SK-N-MC (cell line): ENCODE data around the gene HRH1.
A peak's percentile ranks its signal among the peaks of the same experiment; 100 is the strongest.

Source experiments
- DNase-seq: peaks from one replicate; pipeline ENCODE4 v3.0.0-alpha.2; 2011; ENCODE audit warnings: low read depth, low spot score
- H3K27ac ChIP-seq: fragments of 200-600 bp; sonication (generic); 2 replicates; pipeline ENCODE4 v1.5.1; 2016; ENCODE audit warnings: mixed run types
- H3K36me3 ChIP-seq: fragments of 200-600 bp; sonication (generic); 2 replicates; pipeline ENCODE4 v1.6.1; 2017; ENCODE audit warnings: antibody characterized with exemption, low read length, mixed read lengths; ENCODE audit not compliant: insufficient read depth
- H3K4me3 ChIP-seq: fragments of 200-600 bp; sonication (generic); 2 replicates; pipeline ENCODE4 v1.5.1; 2016
- H3K9ac ChIP-seq: fragments of 200-600 bp; sonication (generic); 2 replicates; pipeline ENCODE4 v1.8.0; 2017; ENCODE audit warnings: mixed run types, mixed read lengths; ENCODE audit not compliant: insufficient read length
- H3K9me3 ChIP-seq: fragments of 200-600 bp; sonication (generic); 2 replicates; pipeline ENCODE4 v1.6.1; 2017; ENCODE audit warnings: low read depth, mild to moderate bottlenecking, antibody characterized with exemption, low read length, moderate library complexity, mixed read lengths
- EZH2 ChIP-seq: fragments of 200-600 bp; sonication (generic); IDR thresholded peaks from one replicate; pipeline ENCODE4 v1.6.1; 2017; ENCODE audit warnings: antibody characterized with exemption
- FOXP2 ChIP-seq: optimal IDR thresholded peaks from 2 replicates; pipeline ENCODE3; 2011; ENCODE audit warnings: mild to moderate bottlenecking, moderate library complexity; ENCODE audit not compliant: insufficient read depth; ENCODE audit errors: extremely low read length, control extremely low read depth
- POLR2AphosphoS5 ChIP-seq: IDR thresholded peaks from 2 replicates; pipeline ENCODE4 v1.6.1; 2012; ENCODE audit warnings: mild to moderate bottlenecking, low read depth, low read length, borderline replicate concordance

HRH1 gene

GRCh38 chr3:11284011-11284410, 129.7 kb downstream of the HRH1 start:
- TF ChIP-seq POLR2AphosphoS5 (no peak), EZH2 (no peak), FOXP2 (no peak)
- Histone ChIP-seq H3K27ac (peak overlapping the region; percentile 95; the same call in 1 of the 2 replicates), H3K4me3 (no peak overlapping the region), H3K36me3 (no peaks in the 10 kb centered on the region), H3K9ac (no peak overlapping the region), H3K9me3 (no peaks in the 10 kb centered on the region)
- DNase-seq = no peak

GRCh38 chr3:11285471-11285870, 131.2 kb downstream of the HRH1 start:
- Histone ChIP-seq H3K27ac (no peak overlapping the region), H3K36me3 (no peaks in the 10 kb centered on the region)

GRCh38 chr3:11287404-11287803, 133.1 kb downstream of the HRH1 start:
- Histone ChIP-seq H3K9ac (no peak overlapping the region), H3K9me3 (no peaks in the 10 kb centered on the region), H3K27ac (no peak overlapping the region), H3K36me3 (no peaks in the 10 kb centered on the region), H3K4me3 (no peak overlapping the region)
- DNase-seq = no peak
- TF ChIP-seq EZH2 (no peak), POLR2AphosphoS5 (no peak), FOXP2 (no peak)

More at GRCh38 chr3:11285471-11285870, 131.2 kb downstream of the HRH1 start:
- no peak overlapping the region for H3K4me3 ChIP-seq
- DNase-seq = no peak
- no peak overlapping the region for H3K9ac ChIP-seq
- H3K9me3 ChIP-seq = no peaks in the 10 kb centered on the region
- TF ChIP-seq FOXP2 = no peak
- no peak for TF ChIP-seq EZH2
- TF ChIP-seq POLR2AphosphoS5 = no peak

GRCh38 chr3:11288021-11288491, 133.8 kb downstream of the HRH1 start:
- peak overlapping the region; percentile 74; the same call in 1 of the 2 replicates for H3K27ac ChIP-seq
- no peak for TF ChIP-seq FOXP2
- no peak for TF ChIP-seq POLR2AphosphoS5
- TF ChIP-seq EZH2 = no peak
- no peaks in the 10 kb centered on the region for H3K36me3 ChIP-seq
- H3K9ac ChIP-seq = no peak overlapping the region
- H3K4me3 ChIP-seq = peak overlapping the region; percentile 56; the same call in 1 of the 2 replicates
- H3K9me3 ChIP-seq = no peaks in the 10 kb centered on the region
- DNase-seq = no peak

GRCh38 chr3:11288786-11289637, 134.7 kb downstream of the HRH1 start:
- DNase-seq = peak; percentile 57
- TF ChIP-seq POLR2AphosphoS5 (no peak), FOXP2 (no peak), EZH2 (no peak)
- no peaks in the 10 kb centered on the region for H3K36me3 ChIP-seq
- peak overlapping the region; percentile 74 for H3K27ac ChIP-seq
- H3K9me3 ChIP-seq = no peaks in the 10 kb centered on the region
- H3K9ac ChIP-seq = no peak overlapping the region
- H3K4me3 ChIP-seq = peak overlapping the region; percentile 56

GRCh38 chr3:11289864-11290263, 135.6 kb downstream of the HRH1 start:
- no peaks in the 10 kb centered on the region for H3K9me3 ChIP-seq
- no peak for TF ChIP-seq EZH2
- TF ChIP-seq POLR2AphosphoS5 = no peak
- TF ChIP-seq FOXP2 = no peak
- H3K4me3 ChIP-seq = no peak overlapping the region
- DNase-seq = no peak
- no peak overlapping the region for H3K9ac ChIP-seq
- H3K27ac ChIP-seq = no peak overlapping the region
- H3K36me3 ChIP-seq = no peaks in the 10 kb centered on the region

GRCh38 chr3:11290743-11291680, 136.7 kb downstream of the HRH1 start:
- no peak overlapping the region for H3K27ac ChIP-seq

GRCh38 chr3:11291808-11292207, 137.5 kb downstream of the HRH1 start:
- H3K36me3 ChIP-seq = no peaks in the 10 kb centered on the region
- TF ChIP-seq FOXP2 (no peak), POLR2AphosphoS5 (no peak), EZH2 (no peak)
- H3K27ac ChIP-seq = no peak overlapping the region
- no peaks in the 10 kb centered on the region for H3K9me3 ChIP-seq
- H3K9ac ChIP-seq = no peak overlapping the region
- DNase-seq = no peak
- H3K4me3 ChIP-seq = no peak overlapping the region

More at GRCh38 chr3:11290743-11291680, 136.7 kb downstream of the HRH1 start:
- Histone ChIP-seq H3K4me3 (no peak overlapping the region), H3K9ac (no peak overlapping the region), H3K36me3 (no peaks in the 10 kb centered on the region), H3K9me3 (no peaks in the 10 kb centered on the region)
- no peak for DNase-seq
- no peak for TF ChIP-seq POLR2AphosphoS5
- no peak for TF ChIP-seq EZH2
- no peak for TF ChIP-seq FOXP2
